Measurements from ENCODE around the gene EXOC6. TPM values are rescaled to one million over a fixed set of nuclear protein-coding genes. Genes with fewer than 3 reads are reported as not detected.

EXOC6 gene
- total RNA-seq, 1 donor from 2014 or later: 25.6 TPM

- H3K27me3 Mint-ChIP-seq (ENCODE audit: insufficient read depth, low read depth): peaks cover 9% of the 10 kb centered on the region
- no peaks in the 10 kb centered on the region for H3K9me3 Mint-ChIP-seq
- no peaks in the 10 kb centered on the region for H3K27me3 ChIP-seq
- peak overlapping the region; percentile 2 for H3K27ac Mint-ChIP-seq
- no peak for DNase-seq (ENCODE audit: low spot score)
- H3K9me3 ChIP-seq (ENCODE audit: low read depth): no peaks in the 10 kb centered on the region
- H3K36me3 Mint-ChIP-seq: no peaks in the 10 kb centered on the region
- no peaks in the 10 kb centered on the region for H3K4me1 ChIP-seq
- no peak overlapping the region for H3K4me2 ChIP-seq
- H3K4me3 Mint-ChIP-seq: no peak overlapping the region
- H4K20me1 ChIP-seq (ENCODE audit: low read depth): no peaks in the 10 kb centered on the region
- H3K27ac ChIP-seq: no peak overlapping the region
- H3K4me3 ChIP-seq: no peak overlapping the region
- no peak overlapping the region for H2AFZ ChIP-seq (replicated peaks)
- TF ChIP-seq EZH2phosphoT487 (IDR thresholded peaks at IDR 0.05) (no peak), CTCF (IDR thresholded peaks at IDR 0.05) (no peak), EZH2 (IDR thresholded peaks at IDR 0.05) (no peak)
- H3K9ac ChIP-seq: no peak overlapping the region
- no peaks in the 10 kb centered on the region for H3F3A ChIP-seq (ENCODE audit: low read depth)
- H3K4me1 Mint-ChIP-seq: no peaks in the 10 kb centered on the region
- H3K36me3 ChIP-seq: no peaks in the 10 kb centered on the region
- no peaks in the 10 kb centered on the region for H3K79me2 ChIP-seq (ENCODE audit: low read depth)
Measured at GRCh38 chr10:93088466-93088865, 240.1 kb downstream of the EXOC6 start.

DNA sequence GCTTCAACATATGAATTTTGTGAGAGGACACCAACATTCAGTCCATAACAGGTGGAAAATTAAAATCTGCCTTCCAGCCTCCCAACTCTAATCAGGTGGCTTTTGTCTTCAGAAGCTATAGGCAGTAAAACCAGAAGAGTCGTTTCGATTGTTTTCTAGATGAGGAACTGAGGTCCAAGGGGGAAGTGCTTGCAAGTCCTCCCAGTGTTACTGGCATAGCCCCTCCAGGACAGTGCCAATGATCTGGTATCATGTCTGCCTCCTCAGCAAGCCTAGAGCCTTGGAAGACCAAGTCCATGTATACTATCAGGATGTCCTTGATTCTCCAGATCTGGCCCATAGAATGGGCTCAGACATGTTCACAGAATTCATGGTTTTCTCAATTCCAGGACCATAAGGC is 242.3 kb downstream of the EXOC6 start:
- Histone ChIP-seq H3K9ac (no peak overlapping the region), H3K4me2 (no peak overlapping the region), H3K79me2 (ENCODE audit: low read depth) (no peaks in the 10 kb centered on the region), H3K4me3 (no peak overlapping the region), H2AFZ (replicated peaks) (no peak overlapping the region), H3K4me1 (no peaks in the 10 kb centered on the region), H3K27me3 (no peaks in the 10 kb centered on the region), H4K20me1 (ENCODE audit: low read depth) (no peaks in the 10 kb centered on the region), H3F3A (ENCODE audit: low read depth) (no peaks in the 10 kb centered on the region), H3K27ac (no peak overlapping the region), H3K9me3 (ENCODE audit: low read depth) (no peaks in the 10 kb centered on the region), H3K36me3 (no peaks in the 10 kb centered on the region)
- Mint-ChIP-seq H3K27ac (no peak overlapping the region), H3K4me1 (no peaks in the 10 kb centered on the region), H3K27me3 (ENCODE audit: insufficient read depth, low read depth) (peaks cover 10% of the 10 kb centered on the region), H3K36me3 (no peaks in the 10 kb centered on the region), H3K9me3 (no peaks in the 10 kb centered on the region), H3K4me3 (no peak overlapping the region)
- TF ChIP-seq EZH2 (IDR thresholded peaks at IDR 0.05) (no peak), CTCF (IDR thresholded peaks at IDR 0.05) (no peak), EZH2phosphoT487 (IDR thresholded peaks at IDR 0.05) (no peak)
- no peak for DNase-seq (ENCODE audit: low spot score)

DNA sequence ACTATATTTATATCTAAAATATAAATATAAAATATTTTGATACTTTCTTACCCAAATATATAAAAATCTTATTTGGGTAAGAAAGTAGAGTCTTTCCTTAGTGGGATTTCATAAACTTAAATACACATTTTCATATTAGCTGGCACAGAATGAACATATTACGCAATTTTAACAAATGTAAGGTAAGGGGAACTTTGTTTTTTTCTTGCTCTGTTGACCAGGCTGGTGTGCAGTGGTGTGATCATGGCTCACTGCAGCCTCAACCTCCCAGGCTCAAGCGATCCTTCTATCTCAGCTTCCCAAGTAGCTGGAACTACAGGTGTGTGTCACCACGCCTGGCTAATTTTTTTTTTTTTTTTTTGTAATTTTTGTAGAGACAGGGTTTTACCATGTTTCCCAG is 243.6 kb downstream of the EXOC6 start:
- no peak for DNase-seq (ENCODE audit: low spot score)
- TF ChIP-seq EZH2 (IDR thresholded peaks at IDR 0.05) (no peak), CTCF (IDR thresholded peaks at IDR 0.05) (no peak), EZH2phosphoT487 (IDR thresholded peaks at IDR 0.05) (no peak)
- no peak overlapping the region for H2AFZ ChIP-seq (replicated peaks)
- Mint-ChIP-seq H3K4me3 (no peak overlapping the region), H3K36me3 (no peaks in the 10 kb centered on the region), H3K4me1 (no peaks in the 10 kb centered on the region), H3K27ac (no peak overlapping the region), H3K27me3 (ENCODE audit: insufficient read depth, low read depth) (peaks cover 11% of the 10 kb centered on the region), H3K9me3 (no peaks in the 10 kb centered on the region)
- H3K79me2 ChIP-seq (ENCODE audit: low read depth): no peaks in the 10 kb centered on the region
- no peak overlapping the region for H3K4me3 ChIP-seq
- no peaks in the 10 kb centered on the region for H3F3A ChIP-seq (ENCODE audit: low read depth)
- no peaks in the 10 kb centered on the region for H3K27me3 ChIP-seq
- no peaks in the 10 kb centered on the region for H3K9me3 ChIP-seq (ENCODE audit: low read depth)
- H3K4me2 ChIP-seq: no peak overlapping the region
- H3K4me1 ChIP-seq: no peaks in the 10 kb centered on the region
- H3K36me3 ChIP-seq: no peaks in the 10 kb centered on the region
- no peak overlapping the region for H3K27ac ChIP-seq
- H3K9ac ChIP-seq: no peak overlapping the region
- no peaks in the 10 kb centered on the region for H4K20me1 ChIP-seq (ENCODE audit: low read depth)
